ENCODE measurements around the gene YAE1.
A peak's percentile ranks its signal among the peaks of the same experiment; 100 is the strongest.

The YAE1 gene

DNA sequence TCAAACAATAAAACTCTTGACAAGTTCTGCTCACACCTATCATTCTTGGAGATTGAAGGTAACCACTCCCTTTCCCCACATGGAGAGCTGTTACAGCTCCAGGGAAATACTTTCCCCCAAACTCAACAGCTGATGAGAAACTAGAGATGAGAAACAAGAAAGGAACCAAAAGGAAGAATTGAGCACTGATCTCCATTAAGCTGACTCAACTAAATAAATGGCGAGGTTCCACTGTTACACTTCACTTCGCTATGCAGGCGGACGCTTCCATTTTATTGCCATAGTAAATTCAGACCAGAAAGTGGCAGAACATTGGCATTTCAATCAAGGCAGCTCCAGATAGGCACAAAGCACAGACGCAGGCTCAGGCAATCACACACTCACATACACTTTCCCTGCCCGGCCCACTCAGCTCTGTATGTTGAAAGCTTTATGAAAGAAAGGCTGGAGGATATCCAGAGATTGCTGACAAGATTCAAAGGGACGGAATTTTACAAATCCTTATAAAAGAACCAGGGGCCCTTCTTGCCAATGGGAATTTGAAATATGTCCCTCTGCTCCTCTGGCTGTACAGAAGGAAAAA is 11.5 kb upstream of the YAE1 start:
- no peak for DNase-seq (ENCODE audit: low read depth in 1 of 2, low spot score in 1 of 2)

DNA sequence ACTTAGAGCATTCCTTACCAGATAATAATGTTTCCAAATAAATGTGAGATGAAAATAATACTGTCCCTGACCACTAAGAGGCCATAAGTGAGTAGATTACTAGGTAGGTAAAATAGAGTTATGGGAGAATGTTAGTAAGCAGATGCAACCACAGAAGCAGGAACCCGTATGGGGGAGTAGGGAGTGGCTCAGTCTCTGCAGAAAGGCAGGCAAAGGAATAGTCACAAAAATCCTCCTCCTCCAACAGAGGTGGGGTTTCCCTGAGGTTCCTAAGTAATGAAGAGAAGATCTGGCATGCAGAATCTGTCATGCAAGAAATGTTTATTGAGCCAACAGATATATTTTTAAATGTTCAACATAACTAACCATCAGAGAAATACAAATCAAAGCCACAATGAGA is 9.0 kb upstream of the YAE1 start:
- no peak for DNase-seq (ENCODE audit: low read depth in 1 of 2, low spot score in 1 of 2)

DNA sequence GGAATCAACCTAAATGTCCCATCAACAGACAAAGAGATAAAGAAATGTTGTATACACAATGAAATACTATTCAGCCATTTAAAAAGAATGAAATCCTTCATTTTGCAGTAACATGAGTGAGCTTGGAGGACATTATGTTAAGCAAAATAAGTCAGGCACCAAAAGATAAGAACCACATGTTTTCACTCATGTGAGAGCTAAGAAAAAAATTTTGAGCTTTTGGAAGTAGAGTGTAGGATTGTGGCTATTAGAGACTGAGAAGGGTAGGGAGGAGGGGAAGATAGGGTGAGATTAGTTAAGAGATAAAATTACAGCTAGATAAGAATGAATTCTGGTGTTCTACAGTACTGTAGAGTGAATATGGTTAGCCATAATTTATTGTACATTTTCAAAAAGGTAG is 8.3 kb upstream of the YAE1 start:
- DNase-seq (ENCODE audit: low read depth in 1 of 2, low spot score in 1 of 2) = no peak

DNA sequence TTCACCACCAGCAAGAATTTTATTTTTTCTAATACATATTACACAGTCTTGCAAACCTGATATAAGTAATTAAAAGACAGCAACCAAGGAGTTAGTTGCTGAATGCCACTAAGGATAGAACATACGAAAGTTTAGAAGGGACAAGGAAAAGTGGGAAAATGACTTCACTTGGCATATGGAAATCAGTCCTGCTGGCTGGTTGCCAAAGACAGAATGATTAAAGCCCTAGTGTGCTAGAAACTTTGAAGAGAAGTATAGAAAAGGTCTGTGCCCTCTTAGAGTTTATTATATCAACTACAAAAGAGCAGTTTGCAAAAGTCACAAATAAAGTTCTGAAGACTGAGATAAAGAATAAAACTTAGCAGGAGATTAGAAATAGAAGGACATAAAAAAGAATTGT is 5.8 kb upstream of the YAE1 start:
- no peak for DNase-seq (ENCODE audit: low read depth in 1 of 2, low spot score in 1 of 2)

DNA sequence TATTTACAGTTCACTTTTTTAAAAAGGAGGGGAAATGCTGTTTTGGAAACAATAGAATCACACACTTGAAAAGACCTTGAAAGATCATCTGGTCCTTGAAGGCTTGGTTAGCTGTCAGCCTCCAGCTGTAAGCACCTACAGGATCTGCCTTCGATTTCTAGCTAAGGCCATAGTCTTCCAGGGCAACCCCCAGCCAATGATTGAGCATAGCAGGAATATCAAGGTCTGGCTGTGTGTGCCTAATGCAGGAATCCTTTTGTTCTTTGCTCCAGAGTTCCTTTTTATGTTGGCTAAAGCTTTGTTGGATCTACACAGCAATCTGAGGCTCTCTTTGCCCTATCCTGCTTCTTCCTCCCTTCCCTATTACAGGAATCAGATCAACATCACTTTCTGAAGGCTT is 5.2 kb upstream of the YAE1 start:
- no peak for DNase-seq (ENCODE audit: low read depth in 1 of 2, low spot score in 1 of 2)

DNA sequence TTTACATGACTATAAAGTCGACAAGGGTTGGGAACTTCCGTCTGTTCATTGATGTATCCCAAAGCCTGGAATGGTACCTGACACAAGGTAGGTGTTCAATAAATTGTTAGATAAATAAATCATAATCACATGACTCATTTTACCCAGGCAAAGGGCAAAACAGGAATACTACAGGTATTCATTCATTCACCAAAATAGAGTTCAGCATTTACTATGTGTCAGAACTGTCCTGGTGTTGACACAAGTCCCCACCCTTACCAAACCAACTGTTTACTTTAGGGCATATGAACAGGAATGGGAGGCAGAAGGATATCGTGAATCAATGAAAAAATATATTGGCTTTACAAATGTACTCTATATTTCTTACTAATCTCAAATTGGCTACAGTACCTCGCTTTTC is 666 bp upstream of the YAE1 start:
- DNase-seq (ENCODE audit: low read depth in 1 of 2, low spot score in 1 of 2) = no peak

DNA sequence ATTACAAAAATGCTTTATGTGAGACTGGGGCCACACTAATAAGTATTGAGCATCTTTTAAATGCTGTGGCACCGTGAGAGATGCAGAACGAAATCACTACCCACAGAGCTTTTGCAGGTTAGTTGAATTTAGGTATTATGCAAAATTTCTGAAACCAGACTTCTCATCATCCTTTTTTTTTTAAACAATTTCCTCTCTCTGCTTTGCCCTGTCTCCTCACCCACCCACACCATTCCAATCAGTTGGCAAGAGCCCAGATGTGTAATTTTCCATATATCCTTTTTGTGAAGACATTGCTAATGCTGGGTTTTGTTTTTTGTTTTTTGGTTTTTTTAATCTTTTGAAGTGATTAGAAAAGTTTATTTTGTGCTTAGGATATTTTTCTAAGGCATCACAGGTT is 1.1 kb downstream of the YAE1 start:
- no peak for DNase-seq (ENCODE audit: low read depth in 1 of 2, low spot score in 1 of 2)

DNA sequence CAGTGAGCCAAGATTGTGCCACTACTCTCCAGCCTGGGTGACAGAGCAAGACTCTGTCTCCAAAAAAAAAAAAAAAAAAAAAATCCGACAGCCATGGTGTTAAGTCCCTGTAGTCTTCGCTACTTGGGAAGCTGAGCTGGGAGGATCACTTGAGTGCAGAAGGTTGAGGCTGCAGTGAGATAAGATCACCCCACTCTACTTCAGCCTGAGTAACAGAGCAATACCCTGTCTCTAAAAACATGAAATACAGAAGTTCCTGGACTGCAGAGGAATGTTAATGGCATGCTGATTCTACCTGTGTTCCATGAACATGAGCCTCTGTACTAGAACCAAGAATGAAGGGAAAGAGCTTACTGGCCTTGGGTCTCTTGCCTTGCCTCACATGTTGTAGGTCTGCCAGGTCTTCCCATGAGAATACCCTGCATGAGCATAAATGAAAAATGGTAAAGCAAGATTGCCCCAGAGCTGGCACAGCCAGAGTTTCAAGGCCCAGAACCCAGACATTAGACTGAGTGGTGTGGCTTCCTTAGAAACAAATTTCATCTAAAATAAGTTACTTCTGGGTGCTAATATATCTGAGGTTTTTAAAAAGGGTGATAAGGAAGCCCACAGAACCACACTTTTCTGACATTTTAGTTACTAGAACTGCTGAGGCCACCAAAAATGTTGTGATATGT is 8.6 kb downstream of the YAE1 start:
- DNase-seq (ENCODE audit: low read depth in 1 of 2, low spot score in 1 of 2) = no peak

DNA sequence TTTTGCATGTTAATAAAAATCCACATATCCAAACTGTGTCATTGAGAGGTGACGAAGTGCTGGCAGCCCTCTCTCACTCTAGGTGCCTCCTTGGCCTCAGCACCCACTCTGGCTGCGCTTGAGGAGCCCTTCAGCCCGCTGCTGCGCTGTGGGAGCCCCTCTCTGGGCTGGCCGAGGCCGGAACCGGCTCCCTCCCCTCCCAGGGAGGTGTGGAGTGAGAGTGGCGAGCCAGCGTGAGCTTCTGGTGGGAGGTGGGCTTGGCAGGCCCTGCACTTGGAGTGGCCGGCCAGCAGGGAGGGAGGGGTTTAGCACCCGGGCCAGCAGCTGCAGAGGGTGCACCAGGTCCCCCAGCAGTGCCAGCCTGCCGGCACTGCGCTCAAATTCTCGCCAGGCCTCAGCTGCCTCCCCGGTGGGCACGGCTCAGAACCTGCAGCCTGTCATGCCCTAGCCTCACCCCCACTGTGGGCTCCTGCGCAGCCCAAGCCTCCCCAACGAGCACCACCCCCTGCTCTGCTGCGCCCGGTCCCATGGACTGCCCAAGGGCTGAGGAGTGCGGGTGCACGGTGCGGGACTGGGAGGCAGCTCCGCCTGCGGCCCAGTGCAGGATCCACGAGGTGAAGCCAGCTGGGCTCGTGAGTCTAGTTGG is 11.1 kb downstream of the YAE1 start:
- no peak for DNase-seq (ENCODE audit: low read depth in 1 of 2, low spot score in 1 of 2)

DNA sequence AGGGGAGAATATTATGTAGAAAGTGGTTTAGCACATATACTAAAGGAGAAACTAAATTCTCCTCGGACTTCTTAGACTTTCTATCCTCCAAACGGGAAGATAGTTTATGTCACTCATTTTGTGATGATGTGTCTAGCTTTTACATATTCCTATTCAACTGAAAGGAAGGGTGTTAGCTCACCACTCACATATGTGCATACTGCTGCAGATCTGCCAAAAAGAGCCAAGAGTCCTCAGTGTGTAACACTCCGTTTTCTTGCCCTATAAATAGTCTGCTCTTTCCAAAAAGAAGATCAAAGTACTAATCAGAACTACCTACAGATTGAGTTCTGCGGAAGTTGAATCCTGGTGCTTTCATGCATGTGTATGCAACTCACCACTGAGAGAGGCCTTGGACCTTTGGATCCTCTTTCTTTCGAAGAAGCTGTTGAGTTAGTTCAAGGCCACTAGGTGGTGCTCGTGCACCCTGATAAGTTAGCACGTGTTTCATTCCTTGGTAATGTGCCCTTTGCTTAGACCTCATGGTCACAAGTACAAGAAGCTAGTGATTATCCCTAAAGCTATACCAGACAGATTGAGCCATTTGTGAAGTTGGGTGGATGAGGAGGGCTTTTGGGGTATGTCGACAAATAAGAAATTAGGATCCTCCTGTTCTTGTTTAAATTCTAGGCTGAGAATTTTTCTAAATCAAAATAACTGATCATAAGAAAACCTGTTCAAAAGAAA is 14.1 kb downstream of the YAE1 start:
- DNase-seq (ENCODE audit: low read depth in 1 of 2, low spot score in 1 of 2) = peak; percentile 36 to 55

DNA sequence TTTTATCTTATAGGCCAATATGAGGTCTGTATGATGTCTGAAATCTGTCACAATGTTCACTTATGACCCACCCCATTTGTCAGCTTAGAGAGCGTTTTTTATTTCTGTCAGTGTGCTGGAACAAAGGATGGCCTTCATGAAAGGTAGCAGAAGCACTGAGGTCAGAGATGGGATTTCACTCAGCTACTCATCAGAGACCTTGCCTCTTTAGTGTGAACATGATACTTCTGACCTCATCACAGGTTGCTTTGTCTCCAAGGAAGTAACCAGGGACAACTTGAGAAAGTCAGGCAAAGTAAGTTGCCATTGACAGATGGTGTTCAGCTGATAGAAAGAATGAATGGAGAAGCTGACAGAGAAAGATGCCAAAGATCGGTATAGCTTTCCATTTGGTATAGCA is 16.3 kb downstream of the YAE1 start:
- DNase-seq (ENCODE audit: low read depth in 1 of 2, low spot score in 1 of 2) = no peak

DNA sequence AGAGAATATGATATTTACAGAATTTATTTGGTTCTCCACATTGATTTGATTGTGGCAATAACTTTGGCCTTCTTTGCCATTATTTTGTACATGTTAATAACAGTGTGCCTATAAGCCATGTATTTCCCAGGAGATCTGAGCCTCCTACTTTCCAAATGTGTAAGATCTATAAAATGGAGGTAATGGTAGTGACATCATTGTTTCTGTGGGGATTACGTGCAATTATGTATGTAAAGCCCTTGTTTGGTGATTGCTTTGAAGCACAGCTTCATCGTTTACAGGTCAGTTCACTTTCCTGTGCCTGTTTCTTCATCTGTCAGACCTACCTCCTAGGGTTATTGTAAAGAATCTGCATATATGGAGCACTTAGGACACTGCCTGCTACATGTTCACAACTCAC is 17.3 kb downstream of the YAE1 start:
- no peak for DNase-seq (ENCODE audit: low read depth in 1 of 2, low spot score in 1 of 2)

DNA sequence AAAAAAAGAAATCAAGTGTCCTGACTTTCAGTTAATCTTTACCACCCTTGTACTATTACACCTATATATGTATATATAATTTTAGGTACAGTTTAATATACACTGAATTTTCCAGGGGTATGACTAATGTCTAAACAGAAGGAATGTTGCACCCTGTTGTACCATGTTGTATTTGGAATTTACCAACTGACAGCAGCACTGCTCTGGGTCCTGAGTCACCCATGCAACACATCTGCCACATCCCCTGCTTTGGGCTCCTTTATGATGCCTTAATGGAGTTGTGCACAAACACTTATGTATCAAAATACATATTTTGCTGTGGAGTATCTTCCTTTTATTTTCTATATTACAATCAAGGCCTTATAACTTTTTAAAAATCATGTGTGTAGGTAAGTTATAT is 21.2 kb downstream of the YAE1 start:
- no peak for DNase-seq (ENCODE audit: low read depth in 1 of 2, low spot score in 1 of 2)

DNA sequence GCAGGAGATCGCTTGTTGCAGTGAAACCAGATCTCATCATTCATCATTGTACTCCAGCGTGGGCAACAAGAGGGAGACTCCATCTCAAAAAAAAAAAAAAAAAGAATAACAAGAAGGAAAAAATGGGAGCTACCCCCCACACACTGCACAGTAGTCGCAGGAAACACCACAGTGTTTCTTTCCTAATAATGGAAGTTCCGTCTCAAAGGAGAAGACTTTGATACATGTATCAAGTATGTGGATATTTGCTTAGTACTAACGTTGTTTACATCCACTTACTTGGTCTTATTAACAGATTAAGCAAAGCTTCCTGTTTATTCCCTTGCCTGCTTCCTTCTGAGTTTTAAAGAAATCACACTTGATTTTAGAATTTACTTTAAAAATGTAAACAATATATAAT is 22.2 kb downstream of the YAE1 start:
- no peak for DNase-seq (ENCODE audit: low read depth in 1 of 2, low spot score in 1 of 2)

DNA sequence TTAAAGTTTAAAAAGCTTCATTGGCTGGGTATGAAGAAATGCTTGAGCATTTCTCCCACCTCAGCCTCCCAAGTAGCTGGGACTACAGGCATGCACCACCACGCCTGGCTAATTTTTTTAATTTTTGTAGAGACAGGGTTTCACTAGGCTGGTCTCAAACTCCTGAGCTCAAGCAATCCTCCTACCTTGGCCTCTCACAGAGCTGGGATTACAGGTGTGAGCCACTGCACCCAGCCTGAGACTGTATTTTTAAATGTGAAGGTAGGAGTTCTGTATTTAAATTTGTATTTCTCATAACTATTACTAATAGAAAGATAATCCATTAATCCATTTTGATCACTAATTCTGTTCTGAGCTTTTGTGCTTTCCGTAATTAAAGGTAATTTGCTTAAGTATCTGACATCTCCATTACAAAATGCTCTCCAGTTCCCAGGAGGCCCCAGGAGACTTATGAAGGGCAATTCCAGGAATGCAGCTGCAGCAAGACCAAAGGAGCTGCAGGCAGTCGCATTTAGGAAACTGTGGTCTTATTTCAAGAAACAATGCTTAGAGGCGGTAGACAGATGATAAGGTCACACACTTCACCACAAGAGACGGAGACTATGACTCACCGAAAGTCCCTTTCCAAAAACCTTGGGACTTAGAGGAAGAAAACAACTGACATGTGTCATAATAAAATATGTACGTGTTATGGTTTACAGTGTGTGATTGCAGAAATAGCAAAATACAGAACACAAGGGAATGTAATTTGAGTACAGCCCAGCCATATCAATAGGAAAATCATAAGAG is 23.3 kb downstream of the YAE1 start:
- peak in 1 of 2 donors; percentile 47 for DNase-seq (ENCODE audit: low read depth in 1 of 2, low spot score in 1 of 2)

DNA sequence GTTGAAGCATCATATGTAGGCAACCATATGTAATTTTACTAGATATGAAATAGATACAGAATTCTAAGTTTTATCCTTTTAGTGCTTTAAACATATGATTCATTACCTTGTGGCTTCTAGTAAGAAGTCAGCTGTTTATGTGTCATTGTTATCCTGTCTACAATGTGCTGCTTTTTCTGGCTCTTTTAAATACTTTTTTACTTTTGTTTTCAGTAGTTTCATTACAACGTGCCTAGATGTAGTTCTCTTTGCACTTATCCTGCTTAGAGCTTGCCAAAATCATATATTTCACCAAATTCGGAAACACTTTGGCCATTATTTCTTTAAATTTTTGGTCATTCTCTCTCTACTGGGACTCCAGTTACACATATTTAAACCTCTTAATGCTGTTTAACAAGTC is 26.4 kb downstream of the YAE1 start:
- DNase-seq (ENCODE audit: low read depth in 1 of 2, low spot score in 1 of 2) = no peak

DNA sequence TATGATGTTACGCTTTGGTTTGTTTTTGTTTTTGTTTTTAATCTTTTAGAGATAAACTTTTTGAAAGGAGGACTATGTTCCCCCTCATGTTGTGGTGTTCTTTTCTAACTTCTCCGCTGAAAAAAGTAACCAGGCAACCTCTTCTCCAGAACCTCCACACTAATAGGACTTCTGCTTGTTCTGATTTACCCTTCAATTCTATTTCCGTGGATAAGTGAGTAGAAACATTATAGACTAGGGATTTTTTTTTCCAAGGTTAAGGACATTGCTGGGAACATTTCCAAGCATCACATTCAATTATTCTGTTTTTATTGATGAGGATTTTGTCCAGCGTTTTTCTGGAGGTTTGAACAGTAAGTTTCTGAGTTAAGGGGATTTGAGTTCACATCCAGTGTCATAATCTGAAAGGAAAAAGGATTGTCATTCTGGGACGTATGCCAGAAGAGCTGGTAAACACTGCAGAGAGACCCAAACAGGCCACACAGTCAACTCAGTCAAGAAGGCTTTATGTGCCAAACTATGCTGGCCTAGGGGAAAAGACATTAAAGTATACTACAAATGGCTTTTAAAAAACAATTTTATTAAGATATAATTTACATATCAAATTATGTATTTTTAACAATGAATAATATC is 28.9 kb downstream of the YAE1 start:
- DNase-seq (ENCODE audit: low read depth in 1 of 2, low spot score in 1 of 2) = no peak

DNA sequence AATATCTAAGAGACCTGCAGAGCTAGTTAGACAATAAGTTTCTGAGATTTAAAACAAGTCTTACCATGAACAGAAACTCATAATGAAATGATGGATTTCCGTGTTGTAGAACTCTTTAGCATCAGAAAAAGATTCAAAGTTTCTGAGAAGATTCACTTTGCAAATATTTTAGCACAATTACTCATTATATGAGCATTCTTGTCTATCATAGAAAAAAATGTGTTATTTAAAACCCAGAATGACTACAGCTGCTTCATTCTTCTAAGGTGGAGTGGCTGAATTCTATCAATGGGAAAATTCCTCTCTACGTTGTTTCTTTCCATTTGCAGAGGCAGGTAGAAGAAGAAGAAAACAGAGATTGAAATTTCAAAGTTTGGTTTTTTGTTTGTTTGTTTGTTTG is 36.1 kb downstream of the YAE1 start:
- no peak for DNase-seq (ENCODE audit: low read depth in 1 of 2, low spot score in 1 of 2)

DNA sequence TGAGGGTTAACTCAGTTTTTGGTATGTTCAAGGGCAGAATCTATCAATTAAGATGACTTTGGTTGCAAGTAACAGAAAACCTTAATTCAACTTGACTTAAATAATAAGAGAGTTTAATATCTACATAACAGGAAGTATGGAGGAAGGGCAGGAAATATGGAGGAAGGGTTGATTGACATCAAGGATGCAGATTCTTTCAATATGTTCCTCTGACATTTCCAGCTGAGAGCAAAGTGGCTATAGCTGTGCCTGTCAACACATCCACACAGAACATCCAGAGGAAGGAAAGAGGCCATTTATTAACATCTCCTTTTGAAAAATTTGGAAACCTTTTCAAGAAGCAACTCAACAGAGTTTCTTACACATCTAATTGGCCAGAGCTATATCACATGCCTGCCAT is 37.7 kb downstream of the YAE1 start:
- DNase-seq (ENCODE audit: low read depth in 1 of 2, low spot score in 1 of 2) = no peak

DNA sequence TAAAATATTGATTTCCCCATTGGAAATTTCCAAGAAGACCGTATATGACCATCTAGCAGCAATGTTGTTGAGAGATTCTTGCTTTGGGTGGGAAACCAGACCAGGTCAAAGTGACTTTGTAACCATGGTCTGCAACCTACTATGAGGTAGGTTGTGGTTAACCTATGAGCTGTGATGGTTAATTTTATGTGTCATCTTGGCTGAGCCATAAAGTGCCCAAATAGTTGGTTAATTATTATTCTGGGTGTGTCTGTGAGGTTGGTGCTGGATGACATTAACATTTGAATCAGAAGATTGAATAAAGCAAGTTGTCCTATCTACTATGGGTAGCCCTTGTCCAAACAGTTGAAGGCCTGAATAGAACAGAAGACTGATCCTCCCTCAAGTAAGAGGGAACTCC is 38.9 kb downstream of the YAE1 start:
- DNase-seq (ENCODE audit: low read depth in 1 of 2, low spot score in 1 of 2) = no peak

DNA sequence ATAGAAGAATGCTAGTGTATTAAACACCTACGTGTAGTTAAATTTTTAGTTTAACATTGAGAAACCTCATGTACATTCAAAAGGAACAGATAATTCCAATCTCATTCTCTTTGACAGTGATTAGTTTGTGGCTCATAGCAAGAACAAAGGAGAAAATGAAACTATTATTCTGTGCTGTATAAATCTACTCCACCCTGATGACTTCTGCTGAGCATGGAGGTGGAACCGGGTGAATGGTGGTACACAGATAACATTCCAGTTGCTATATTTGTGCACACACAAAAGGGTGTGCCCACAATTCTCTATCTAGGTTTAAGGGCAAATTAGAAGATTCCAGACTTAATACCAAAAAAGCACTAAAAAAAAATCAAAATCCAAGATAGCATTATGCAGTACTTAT is 40.1 kb downstream of the YAE1 start:
- no peak for DNase-seq (ENCODE audit: low read depth in 1 of 2, low spot score in 1 of 2)

Measured in stimulated activated CD4-positive, alpha-beta T cell treated with anti-CD3 and anti-CD28 coated beads, Interleukin-15, amount 100 ng/mL, for 1 hour (primary cell).